K562 (cell line): ENCODE measurements around the gene OPN1LW. TPM values are rescaled to one million over a fixed set of nuclear protein-coding genes. Genes with fewer than 3 reads are reported as not detected.
A peak's percentile ranks its signal among the peaks of the same experiment; 100 is the strongest.

Experiments used
- ATAC-seq: fragments of 200-7000 bp; cut with Tn5 transposase; 3 replicates; pipeline ENCODE4 v1.9.1; 2020; ENCODE audit warnings: moderate library complexity
- BruUV-seq: library from RNA; stranded (reverse); fragments of 400-500 nt; replicated peaks from 2 replicates; lab custom pipeline; 2021; lab: Mats Ljungman, UMichigan
- CTCF ChIA-PET: fragments of 300-600 bp; formaldehyde crosslinking; extraction: SDS; loops from one replicate; lab custom pipeline; 2021; ENCODE audit warnings: low intra/inter-chr PET ratio; lab: Yijun Ruan, JAX
- POLR2A ChIA-PET: fragments of 300-600, 350-650 bp; sonication (Branson Sonifier 250); formaldehyde crosslinking; extraction: SDS; loops from one replicate; lab custom pipeline; 2021; ENCODE audit warnings: antibody characterized with exemption, inconsistent platforms; lab: Yijun Ruan, JAX
- DNase-seq, 4 experiments: peaks; one replicate each; pipeline versions ENCODE4 v3.0.0 to v3.0.0-alpha.2; 2011 to 2018; ENCODE audit warnings: low spot score in 3 of 4, mixed read lengths in 3 of 4; ENCODE audit errors: extremely low read depth in 1 of 4
- FAIRE-seq: peaks from 2 replicates; lab custom pipeline; 2011; peaks lifted over from hg19 to GRCh38; lab: Jason Lieb, UNC
- H2AFZ ChIP-seq: 2 replicates; pipeline ENCODE4 v1.6.0; 2011; ENCODE audit warnings: low read depth, low read length, control low read depth, inconsistent platforms
- H3K27ac ChIP-seq: fragments of 200-600 bp; 3 replicates; pipeline ENCODE4 v1.8.0; 2011; ENCODE audit warnings: low read depth, mild to moderate bottlenecking, control low read depth, inconsistent platforms, low read length, moderate library complexity, mixed read lengths; ENCODE audit errors: extremely low read depth
- H3K27me3 ChIP-seq, 2 experiments: fragments of 300-600 bp in 1 of 2; 2 replicates in 1 of 2; 3 replicates in 1 of 2; pipeline versions ENCODE4 v1.6.0 to v1.8.0; 2011; ENCODE audit warnings: inconsistent platforms in 2 of 2, low read length in 2 of 2, mild to moderate bottlenecking in 1 of 2, mixed read lengths in 1 of 2, moderate library complexity in 1 of 2; ENCODE audit not compliant: control insufficient read depth in 2 of 2, insufficient read depth in 2 of 2
- H3K36me3 ChIP-seq: fragments of 300-600 bp; 3 replicates; pipeline ENCODE4 v1.8.0; 2011; ENCODE audit warnings: mild to moderate bottlenecking, low read length, inconsistent platforms; ENCODE audit not compliant: control insufficient read depth, insufficient read depth
- H3K4me1 ChIP-seq, 2 experiments: fragments of 200-600 bp in 1 of 2; replicated peaks in 1 of 2; 2 replicates in 1 of 2; 3 replicates in 1 of 2; pipeline versions ENCODE4 v1.5.1 to v1.8.0; 2011; ENCODE audit warnings: inconsistent platforms in 2 of 2, low read length in 2 of 2, mild to moderate bottlenecking in 1 of 2, mixed read lengths in 1 of 2, moderate library complexity in 1 of 2; ENCODE audit not compliant: control insufficient read depth in 2 of 2, insufficient read depth in 2 of 2
- H3K4me2 ChIP-seq: 2 replicates; pipeline ENCODE4 v1.6.1; 2011; ENCODE audit warnings: low read length, control low read depth, inconsistent platforms, mixed read lengths; ENCODE audit not compliant: insufficient read depth
- H3K4me3 ChIP-seq: fragments of 200-600 bp; sonication (generic), shearing (Covaris generic); 2 replicates; pipeline ENCODE4 v1.5.1; 2016; ENCODE audit warnings: control low read depth, inconsistent platforms
- H3K79me2 ChIP-seq: fragments of 200-600 bp; 3 replicates; pipeline ENCODE4 v1.8.0; 2011; ENCODE audit warnings: low read length, inconsistent platforms; ENCODE audit not compliant: control insufficient read depth, insufficient read depth
- H3K9ac ChIP-seq, 2 experiments: 2 replicates each; pipeline versions ENCODE4 v1.6.0 to v1.6.1; 2011; ENCODE audit warnings: low read depth in 2 of 2, low read length in 2 of 2, control low read depth in 1 of 2, inconsistent platforms in 1 of 2, mild to moderate bottlenecking in 1 of 2, mixed read lengths in 1 of 2; ENCODE audit not compliant: insufficient read depth in 1 of 2
- H3K9me1 ChIP-seq: one replicate; pipeline ENCODE4 v1.6.0; 2011; ENCODE audit warnings: inconsistent platforms, mild to moderate bottlenecking, low read length, moderate library complexity; ENCODE audit not compliant: control insufficient read depth, insufficient read depth
- H3K9me3 ChIP-seq: replicated peaks from 2 replicates; pipeline ENCODE4 v1.5.1; 2011; ENCODE audit warnings: low read depth, low read length, inconsistent platforms; ENCODE audit not compliant: control insufficient read depth, insufficient read depth
- H4K20me1 ChIP-seq: replicated peaks from 2 replicates; pipeline ENCODE4 v1.6.1; 2011; ENCODE audit warnings: low read length, inconsistent platforms, mixed read lengths; ENCODE audit not compliant: control insufficient read depth, insufficient read depth
- RBM25 ChIP-seq: fragments of 200-400 bp; formaldehyde crosslinking; IDR thresholded peaks from 2 replicates; pipeline ENCODE4 v1.6.1; 2018; ENCODE audit warnings: low read length, low read depth, moderate library complexity; ENCODE audit not compliant: severe bottlenecking
- ZNF146 ChIP-seq: IDR thresholded peaks from one replicate; pipeline ENCODE4 v1.6.1; 2018; ENCODE audit warnings: missing compliant biosample characterization; ENCODE audit not compliant: unreplicated experiment
- ZNF740 ChIP-seq, 3 experiments: fragments of 200-800 bp in 1 of 3; sonication (Bioruptor generic) in 1 of 3; sonication (generic) in 1 of 3; formaldehyde crosslinking in 1 of 3; IDR thresholded peaks; 2 replicates each; pipeline versions ENCODE4 v1.6.1 to v1.8.0; 2016 to 2022; ENCODE audit warnings: mild to moderate bottlenecking in 2 of 3, missing compliant biosample characterization in 2 of 3, missing genetic modification characterization in 2 of 3, missing genetic modification reagents in 1 of 3
- WGBS: fragments of 100-300 bp; shearing (Covaris generic); methylation state at CpG from one replicate; pipeline ENCODE4 v1.1.6; 2016; ENCODE audit warnings: low coverage, mixed read lengths; ENCODE audit not compliant: insufficient coverage; ENCODE audit errors: missing lambda C conversion rate; 5-methylcytosine and 5-hydroxymethylcytosine counted together
- in situ Hi-C: fragments of 300-500 bp; cut with MboI; formaldehyde crosslinking; loops from 4 replicates; pipeline ENCODE4 v1.15.0; 2018; ENCODE audit warnings: inconsistent platforms, mixed read lengths
- intact Hi-C: fragments of 100-400 bp; cut with micrococcal nuclease; formaldehyde crosslinking; loops from 2 replicates; pipeline ENCODE4 v1.14.2; 2022
- polyA plus RNA-seq, 8 experiments: library from polyadenylated mRNA; depleted of rRNA in 4 of 8; stranded (reverse) in 5 of 8; unstranded in 3 of 8; fragments of >200 nt; fragmentation: Nextera tagmentation in 2 of 8; fragmentation: Illumina TruSeq in 1 of 8; extraction: Ambion mirVana in 2 of 8; extraction: Trizol in 1 of 8; gene quantifications; 2 replicates each; pipeline versions ENCODE4 v1.2.1 to v1.2.3, GENCODE V29; 2011 to 2014; ENCODE audit warnings: inconsistent platforms in 1 of 8, missing spikeins in 1 of 8
- total RNA-seq, 7 experiments: library from RNA; depleted of rRNA in 6 of 7; stranded (reverse); fragments of >200 nt in 6 of 7; fragmentation: Illumina TruSeq in 2 of 7; extraction: Trizol in 2 of 7; gene quantifications; 2 replicates each; pipeline versions ENCODE4 v1.2.1 to v1.2.3, GENCODE V29; 2011 to 2021; ENCODE audit warnings: low replicate concordance in 1 of 7
- TF ChIP-seq, protein P1 (sequence below): fragments of 250-450 bp; sonication (Bioruptor Pico); IDR thresholded peaks from 2 replicates; pipeline ENCODE4 v1.4.0; 2020; ENCODE audit warnings: mild to moderate bottlenecking, moderate library complexity

Gene OPN1LW
- total and polyA plus RNA-seq, 9 of the 15 experiments (the other 6 are each of a cell fraction or from before 2014, with no cell fraction given), result 0.04 TPM; not detected in 8

DNA sequence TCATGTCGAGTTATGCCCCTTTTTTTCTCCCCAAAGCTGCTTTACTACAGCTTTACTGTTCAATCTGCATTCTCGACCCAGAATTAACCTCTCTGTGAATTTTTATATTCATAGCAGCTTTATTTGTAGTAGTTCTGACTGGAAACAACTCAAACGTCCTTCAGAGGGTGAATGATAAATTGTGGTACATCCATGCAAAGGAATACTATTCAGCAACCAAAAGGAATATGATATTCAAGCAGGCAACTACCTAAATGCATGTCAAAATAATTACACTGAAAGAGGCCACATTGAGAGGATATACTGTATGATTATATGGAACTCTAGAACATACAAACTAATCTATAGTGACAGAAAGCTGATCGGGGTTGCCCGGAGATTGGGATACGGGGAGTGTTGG is 26.5 kb upstream of the OPN1LW start:
- H3K27me3 ChIP-seq, result no peaks in the 10 kb centered on the region
- POLR2A ChIA-PET, result interaction anchor here (1.2 kb wide), 1 partner anchor 9 kb away, joined by 3 read pairs; no protein-coding TSS in a partner anchor
- TF ChIP-seq ZNF146, result peak; percentile 78
- TF ChIP-seq, protein P1, sequence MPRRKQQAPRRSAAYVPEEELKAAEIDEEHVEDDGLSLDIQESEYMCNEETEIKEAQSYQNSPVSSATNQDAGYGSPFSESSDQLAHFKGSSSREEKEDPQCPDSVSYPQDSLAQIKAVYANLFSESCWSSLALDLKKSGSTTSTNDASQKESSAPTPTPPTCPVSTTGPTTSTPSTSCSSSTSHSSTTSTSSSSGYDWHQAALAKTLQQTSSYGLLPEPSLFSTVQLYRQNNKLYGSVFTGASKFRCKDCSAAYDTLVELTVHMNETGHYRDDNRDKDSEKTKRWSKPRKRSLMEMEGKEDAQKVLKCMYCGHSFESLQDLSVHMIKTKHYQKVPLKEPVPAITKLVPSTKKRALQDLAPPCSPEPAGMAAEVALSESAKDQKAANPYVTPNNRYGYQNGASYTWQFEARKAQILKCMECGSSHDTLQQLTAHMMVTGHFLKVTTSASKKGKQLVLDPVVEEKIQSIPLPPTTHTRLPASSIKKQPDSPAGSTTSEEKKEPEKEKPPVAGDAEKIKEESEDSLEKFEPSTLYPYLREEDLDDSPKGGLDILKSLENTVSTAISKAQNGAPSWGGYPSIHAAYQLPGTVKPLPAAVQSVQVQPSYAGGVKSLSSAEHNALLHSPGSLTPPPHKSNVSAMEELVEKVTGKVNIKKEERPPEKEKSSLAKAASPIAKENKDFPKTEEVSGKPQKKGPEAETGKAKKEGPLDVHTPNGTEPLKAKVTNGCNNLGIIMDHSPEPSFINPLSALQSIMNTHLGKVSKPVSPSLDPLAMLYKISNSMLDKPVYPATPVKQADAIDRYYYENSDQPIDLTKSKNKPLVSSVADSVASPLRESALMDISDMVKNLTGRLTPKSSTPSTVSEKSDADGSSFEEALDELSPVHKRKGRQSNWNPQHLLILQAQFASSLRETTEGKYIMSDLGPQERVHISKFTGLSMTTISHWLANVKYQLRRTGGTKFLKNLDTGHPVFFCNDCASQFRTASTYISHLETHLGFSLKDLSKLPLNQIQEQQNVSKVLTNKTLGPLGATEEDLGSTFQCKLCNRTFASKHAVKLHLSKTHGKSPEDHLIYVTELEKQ, result no peak
- peak; percentile 62 for TF ChIP-seq RBM25
- TF ChIP-seq ZNF740 (CRISPR knock-in tag; IDR thresholded peaks at IDR 0.05), result no peak
- TF ChIP-seq ZNF740 (tag; IDR thresholded peaks at IDR 0.05), result no peak
- CTCF ChIA-PET, result no interaction called here
- H2AFZ ChIP-seq, result no peak overlapping the region
- H3K9me3 ChIP-seq, result no peaks in the 10 kb centered on the region
- H3K4me1 ChIP-seq, result peaks cover 6 to 11% of the 10 kb centered on the region in 2 experiments; a peak in 4 of 5 replicates
- no peaks in the 10 kb centered on the region for H4K20me1 ChIP-seq
- ATAC-seq (no peak), FAIRE-seq (no peak), DNase-seq (no peak)
- H3K4me2 ChIP-seq, result no peak overlapping the region
- no peaks in the 10 kb centered on the region for H3K9me1 ChIP-seq
- 56% methylated on average over 6 of the region's 6 CpGs for WGBS
- H3K4me3 ChIP-seq, result no peak overlapping the region
- in situ Hi-C loops, result no loop called here
- no peaks in the 10 kb centered on the region for H3K36me3 ChIP-seq
- no peak overlapping the region for H3K9ac ChIP-seq
- no TSS peak for BruUV-seq
- no peaks in the 10 kb centered on the region for H3K79me2 ChIP-seq
- intact Hi-C loops, result no loop called here
- H3K27ac ChIP-seq, result no peak overlapping the region
